SK-N-MC (cell line): ENCODE data around the gene OLFM4.

Experiments
- EZH2 ChIP-seq: fragments of 200-600 bp; sonication (generic); IDR thresholded peaks from one replicate; pipeline ENCODE4 v1.6.1; 2017; ENCODE audit warnings: antibody characterized with exemption
- POLR2AphosphoS5 ChIP-seq: IDR thresholded peaks from 2 replicates; pipeline ENCODE4 v1.6.1; 2012; ENCODE audit warnings: mild to moderate bottlenecking, low read depth, low read length, borderline replicate concordance

- no peak for TF ChIP-seq EZH2
- no peak for TF ChIP-seq POLR2AphosphoS5
Observed at GRCh38 chr13:53054569-53054968, 26.0 kb downstream of the OLFM4 start.
